Hematopoietic multipotent progenitor cell treated with erythropoietin and hydrocortisone succinate and interleukin-3 and kit ligand, for 15 days (in vitro differentiated cells): ENCODE data around the gene GSTT4.
"Not testable (repeated sequence)": the region's sequence is repeated elsewhere in the genome, so short reads cannot be mapped to it uniquely, and the experiment has no call there.

Experiments
- DNase-seq: peaks from one replicate; pipeline ENCODE4 v3.0.0-alpha.2; 2015; ENCODE audit warnings: low spot score

The GSTT4 gene

GRCh38 chr22:24024354-24024753, 19.1 kb upstream of the GSTT4 start:
- DNase-seq, result no peak

- no peak for DNase-seq
Observed at GRCh38 chr22:24023204-24023789, 18.0 kb upstream of the GSTT4 start.

- DNase-seq, result no peak
Observed at GRCh38 chr22:24021304-24021703, 16.1 kb upstream of the GSTT4 start.

GRCh38 chr22:24016156-24016555, 10.9 kb upstream of the GSTT4 start:
- no peak for DNase-seq

- DNase-seq, result no peak
Observed at GRCh38 chr22:24011735-24012068, 6.4 kb upstream of the GSTT4 start.

GRCh38 chr22:24010018-24010391, 4.8 kb upstream of the GSTT4 start:
- DNase-seq, result no peak

- DNase-seq, result no peak
Observed at GRCh38 chr22:24009227-24010017, 4.2 kb upstream of the GSTT4 start.

GRCh38 chr22:24008381-24009226, 3.4 kb upstream of the GSTT4 start:
- no peak for DNase-seq

GRCh38 chr22:24008022-24008283, 2.7 kb upstream of the GSTT4 start:
- no peak for DNase-seq

GRCh38 chr22:24007253-24008021, 2.2 kb upstream of the GSTT4 start:
- DNase-seq, result no peak

GRCh38 chr22:24006914-24007214, 1.6 kb upstream of the GSTT4 start:
- DNase-seq, result no peak

GRCh38 chr22:24006207-24006913, 1.1 kb upstream of the GSTT4 start:
- no peak for DNase-seq

GRCh38 chr22:24003887-24004286, 1.4 kb downstream of the GSTT4 start:
- DNase-seq, result no peak

GRCh38 chr22:24002851-24003250, 2.4 kb downstream of the GSTT4 start:
- no peak for DNase-seq

GRCh38 chr22:24002272-24002671, 3.0 kb downstream of the GSTT4 start:
- no peak for DNase-seq

- DNase-seq, result no peak
Observed at GRCh38 chr22:24001314-24001713, 3.9 kb downstream of the GSTT4 start.

- not testable (repeated sequence) for DNase-seq
Observed at GRCh38 chr22:23999779-24000178, 5.5 kb downstream of the GSTT4 start.

- no peak for DNase-seq
Observed at GRCh38 chr22:23997092-23997491, 8.2 kb downstream of the GSTT4 start.

- peak; percentile 52 for DNase-seq
Observed at GRCh38 chr22:23993581-23994177, 11.6 kb downstream of the GSTT4 start.

GRCh38 chr22:23993080-23993479, 12.2 kb downstream of the GSTT4 start:
- DNase-seq, result not testable (repeated sequence)

- DNase-seq, result peak; percentile 1
Observed at GRCh38 chr22:23989583-23990244, 15.5 kb downstream of the GSTT4 start.
